ENCODE measurements around the gene CLCN5.

DNA sequence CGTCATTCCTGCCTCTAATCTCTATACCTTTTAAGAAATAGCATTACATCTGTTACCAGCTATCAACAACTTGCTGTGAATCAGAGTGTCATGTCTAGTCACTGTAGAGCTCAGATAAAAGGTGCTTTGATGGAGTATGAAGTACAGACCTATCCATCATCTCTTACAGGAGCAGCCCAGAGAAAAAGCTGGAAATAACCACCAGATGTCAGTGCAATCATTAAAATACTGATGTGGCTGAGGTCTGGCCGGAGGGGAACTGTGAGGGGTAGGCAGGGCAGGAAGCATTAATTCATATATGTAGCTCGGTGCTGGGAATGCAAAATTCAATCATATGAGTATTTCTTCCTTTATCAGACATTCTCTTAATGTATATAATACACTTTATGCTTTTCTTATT lies 177.8 kb downstream of the CLCN5 start:
- no peak for TF ChIP-seq EP300 (IDR thresholded peaks at IDR 0.05; ENCODE audit: borderline replicate concordance)
- no peak for TF ChIP-seq YY1 (IDR thresholded peaks at IDR 0.05; ENCODE audit: low read depth)
- no peak for TF ChIP-seq CREB1 (IDR thresholded peaks at IDR 0.05; ENCODE audit: low read depth)
- TF ChIP-seq, protein P1, sequence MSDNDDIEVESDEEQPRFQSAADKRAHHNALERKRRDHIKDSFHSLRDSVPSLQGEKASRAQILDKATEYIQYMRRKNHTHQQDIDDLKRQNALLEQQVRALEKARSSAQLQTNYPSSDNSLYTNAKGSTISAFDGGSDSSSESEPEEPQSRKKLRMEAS (IDR thresholded peaks at IDR 0.05) = no peak
- no peak for TF ChIP-seq REST (IDR thresholded peaks at IDR 0.05; ENCODE audit: low read depth)
- TF ChIP-seq TAF1 (IDR thresholded peaks at IDR 0.05; ENCODE audit: low read depth) = no peak
